LHCN-M2 (cell line): Measurements from ENCODE around the gene TEKT3. TPM values are rescaled to one million over a fixed set of nuclear protein-coding genes. Genes with fewer than 3 reads are reported as not detected.
A peak's percentile ranks its signal among the peaks of the same experiment; 100 is the strongest.

Experiments used
- DNase-seq: peaks from one replicate; pipeline ENCODE4 v3.0.0-alpha.2; 2012; ENCODE audit warnings: low read depth
- total RNA-seq: library from RNA; depleted of rRNA; stranded (reverse); fragments of >200 nt; gene quantifications from 2 replicates; pipeline ENCODE4 v1.2.3, GENCODE V29; 2014; rRNA removed

TEKT3 gene
- total RNA-seq, 1 experiment from 2014 or later = not detected

GRCh38 chr17:15266325-15267125, 74.9 kb downstream of the TEKT3 start:
- DNase-seq = no peak

- DNase-seq = no peak
Observed at GRCh38 chr17:15265131-15265530, 76.3 kb downstream of the TEKT3 start, which contains the start of gene PMP22. Gene PMP22, minus strand, starts transcription at chr17:15265326. Its CDS starts 4,599 bp downstream, at chr17:15260727.

GRCh38 chr17:15264542-15264941, 76.9 kb downstream of the TEKT3 start:
- DNase-seq = no peak

GRCh38 chr17:15263680-15264079, 77.7 kb downstream of the TEKT3 start:
- DNase-seq = no peak

- peak; percentile 72 for DNase-seq
Observed at GRCh38 chr17:15263206-15263579, 78.2 kb downstream of the TEKT3 start.

- DNase-seq = peak; percentile 88
Observed at GRCh38 chr17:15262291-15263205, 78.8 kb downstream of the TEKT3 start.

GRCh38 chr17:15261802-15262290, 79.6 kb downstream of the TEKT3 start:
- peak; percentile 28 for DNase-seq

GRCh38 chr17:15261258-15261801, 80.1 kb downstream of the TEKT3 start:
- peak; percentile 62 for DNase-seq

- DNase-seq = peak; percentile 88
Observed at GRCh38 chr17:15260376-15261257, 80.8 kb downstream of the TEKT3 start.

- no peak for DNase-seq
Observed at GRCh38 chr17:15257796-15258512, 83.4 kb downstream of the TEKT3 start.

- peak; percentile 85 for DNase-seq
Observed at GRCh38 chr17:15257258-15257788, 84.1 kb downstream of the TEKT3 start.

GRCh38 chr17:15256689-15257088, 84.7 kb downstream of the TEKT3 start:
- DNase-seq = no peak

GRCh38 chr17:15255713-15256454, 85.5 kb downstream of the TEKT3 start:
- no peak for DNase-seq

Other genes starting within 250 kb of the TEKT3 start
- gene PMP22, start 76.3 kb downstream of the TEKT3 start, total RNA-seq = 23.6 and 26.4 TPM in 2 replicates
- gene CDRT4, start 126.0 kb upstream of the TEKT3 start, total RNA-seq = not detected in 2 replicates
- 8.5 and 10.8 TPM in 2 replicates for gene TVP23C, start 221.9 kb upstream of the TEKT3 start, total RNA-seq